Liver (tissue), 3 donors: Measurements from ENCODE around the gene SMIM36.

ENCODE experiments used
- CTCF ChIP-seq: fragments of 150-350 bp; IDR thresholded peaks from 2 replicates; pipeline ENCODE4 v1.5.1; 2017; ENCODE audit warnings: improper control_type of control experiment, low read depth, low read length; ENCODE audit not compliant: missing input control
- EGR1 ChIP-seq, 2 donors: IDR thresholded peaks; 2 replicates each; pipeline ENCODE4 v1.6.1; 2016 to 2018; ENCODE audit warnings: antibody characterized with exemption in 2 of 2, low read depth in 2 of 2
- NR2F2 ChIP-seq: IDR thresholded peaks from 2 replicates; pipeline ENCODE4 v1.6.1; 2016; ENCODE audit warnings: antibody characterized with exemption
- RAD21 ChIP-seq, 2 donors: IDR thresholded peaks; 2 replicates each; pipeline ENCODE4 v1.6.1; 2016; ENCODE audit warnings: antibody characterized with exemption in 2 of 2, mild to moderate bottlenecking in 2 of 2
- REST ChIP-seq: IDR thresholded peaks from 2 replicates; pipeline ENCODE4 v1.6.1; 2016; ENCODE audit warnings: antibody characterized with exemption, mild to moderate bottlenecking
- RXRA ChIP-seq, 2 donors: IDR thresholded peaks; 2 replicates each; pipeline ENCODE4 v1.6.1; 2017 to 2018; ENCODE audit warnings: antibody characterized with exemption in 2 of 2, mild to moderate bottlenecking in 1 of 2
- YY1 ChIP-seq: IDR thresholded peaks from 2 replicates; pipeline ENCODE4 v1.6.1; 2016; ENCODE audit warnings: antibody characterized with exemption, mild to moderate bottlenecking
- donor health status: healthy.
- donor health status: healthy.

- TF ChIP-seq CTCF (no peak), NR2F2 (no peak), EGR1 (IDR thresholded peaks at IDR 0.05; ENCODE audit: low read depth in 2 of 2) (no peak), RAD21 (IDR thresholded peaks at IDR 0.05) (no peak), RXRA (IDR thresholded peaks at IDR 0.05) (no peak), REST (no peak), YY1 (no peak)
Observed at GRCh38 chr17:55414983-55415382, 96.3 kb downstream of the SMIM36 start.
